Medulla oblongata (tissue), 1 donor: ENCODE data around the gene GHITM.
A peak's percentile ranks its signal among the peaks of the same experiment; 100 is the strongest.
"Not testable (repeated sequence)": the region's sequence is repeated elsewhere in the genome, so short reads cannot be mapped to it uniquely, and the experiment has no call there.

ENCODE experiments used
- DNase-seq: peaks from one replicate; pipeline ENCODE4 v3.0.0-alpha.2; 2015; ENCODE audit errors: extremely low spot score

The GHITM gene

GRCh38 chr10:84176836-84177474 lies 37.6 kb downstream of the GHITM start:
- DNase-seq = no peak

- no peak for DNase-seq
Measured at GRCh38 chr10:84177541-84178141, 38.3 kb downstream of the GHITM start.

GRCh38 chr10:84178160-84178609 lies 38.9 kb downstream of the GHITM start:
- no peak for DNase-seq

- peak; percentile 10 for DNase-seq
Measured at GRCh38 chr10:84179059-84179710, 39.9 kb downstream of the GHITM start.

- DNase-seq = not testable (repeated sequence)
Measured at GRCh38 chr10:84180386-84180785, 41.1 kb downstream of the GHITM start.

GRCh38 chr10:84181631-84182030 lies 42.3 kb downstream of the GHITM start:
- DNase-seq = no peak

GRCh38 chr10:84184517-84184916 lies 45.2 kb downstream of the GHITM start:
- DNase-seq = no peak

GRCh38 chr10:84185526-84186175 lies 46.3 kb downstream of the GHITM start:
- no peak for DNase-seq

GRCh38 chr10:84188815-84189214 lies 49.5 kb downstream of the GHITM start:
- DNase-seq = no peak

- no peak for DNase-seq
Measured at GRCh38 chr10:84190621-84191020, 51.3 kb downstream of the GHITM start.

GRCh38 chr10:84191106-84191505 lies 51.8 kb downstream of the GHITM start:
- DNase-seq = no peak

GRCh38 chr10:84193327-84193726 lies 54.0 kb downstream of the GHITM start:
- no peak for DNase-seq

GRCh38 chr10:84193846-84194423 lies 54.6 kb downstream of the GHITM start:
- DNase-seq = no peak

GRCh38 chr10:84194424-84195043 lies 55.2 kb downstream of the GHITM start, which contains the start of gene CDHR1:
Gene CDHR1 (plus strand): TSS chr10:84194537. CDS start chr10:84194761, 224 bp downstream.
- peak; percentile 45 for DNase-seq

- no peak for DNase-seq
Measured at GRCh38 chr10:84195044-84195830, 55.9 kb downstream of the GHITM start.

GRCh38 chr10:84196083-84196482 lies 56.8 kb downstream of the GHITM start:
- no peak for DNase-seq

GRCh38 chr10:84196941-84197340 lies 57.6 kb downstream of the GHITM start:
- DNase-seq = peak; percentile 27

- no peak for DNase-seq
Measured at GRCh38 chr10:84197643-84198042, 58.3 kb downstream of the GHITM start.

- DNase-seq = no peak
Measured at GRCh38 chr10:84198206-84198915, 59.1 kb downstream of the GHITM start.
